Endodermal cell (in vitro differentiated cells): Measurements from ENCODE around the gene LRIT2. TPM values are rescaled to one million over a fixed set of nuclear protein-coding genes. Genes with fewer than 3 reads are reported as not detected.

Experiments
- DNase-seq: peaks from one replicate; pipeline ENCODE4 v3.0.0-alpha.2; 2017
- H3K27ac ChIP-seq: 2 replicates; pipeline ENCODE4 v1.5.1; 2013; ENCODE audit warnings: mild to moderate bottlenecking, low read depth, low read length, moderate library complexity
- H3K27me3 ChIP-seq: 2 replicates; pipeline ENCODE4 v1.6.1; 2013; ENCODE audit warnings: mild to moderate bottlenecking, low read length, moderate library complexity; ENCODE audit not compliant: insufficient read depth, control insufficient read depth, poor library complexity, severe bottlenecking
- H3K36me3 ChIP-seq: 2 replicates; pipeline ENCODE4 v1.7.0; 2013; ENCODE audit warnings: mild to moderate bottlenecking, low read length, moderate library complexity; ENCODE audit not compliant: control insufficient read depth, insufficient read depth
- H3K4me1 ChIP-seq: one replicate; pipeline ENCODE4 v1.7.0; 2013; ENCODE audit warnings: low read length; ENCODE audit not compliant: control insufficient read depth, insufficient read depth
- H3K4me3 ChIP-seq: 2 replicates; pipeline ENCODE4 v1.5.1; 2013; ENCODE audit warnings: mild to moderate bottlenecking, low read length, moderate library complexity
- H3K9ac ChIP-seq: 2 replicates; pipeline ENCODE4 v1.6.1; 2013; ENCODE audit warnings: mild to moderate bottlenecking, low read length, moderate library complexity; ENCODE audit not compliant: poor library complexity, severe bottlenecking; ENCODE audit errors: extremely low read depth
- H3K9me3 ChIP-seq: 2 replicates; pipeline ENCODE4 v1.6.1; 2013; ENCODE audit warnings: mild to moderate bottlenecking, low read length, moderate library complexity; ENCODE audit not compliant: control insufficient read depth
- H3K27ac Mint-ChIP-seq: 2 replicates; pipeline ENCODE4 v1.8.0; 2020; ENCODE audit warnings: mixed read lengths
- H3K27me3 Mint-ChIP-seq: 2 replicates; pipeline ENCODE4 v1.8.0; 2021; ENCODE audit warnings: mild to moderate bottlenecking, mixed read lengths; ENCODE audit not compliant: insufficient read depth
- H3K36me3 Mint-ChIP-seq: 2 replicates; pipeline ENCODE4 v1.8.0; 2020; ENCODE audit warnings: low read depth, mixed read lengths
- H3K4me1 Mint-ChIP-seq: 2 replicates; pipeline ENCODE4 v1.8.0; 2020; ENCODE audit warnings: mixed read lengths
- H3K4me3 Mint-ChIP-seq: 2 replicates; pipeline ENCODE4 v1.8.0; 2020; ENCODE audit warnings: mild to moderate bottlenecking, moderate library complexity, mixed read lengths
- H3K9me3 Mint-ChIP-seq: 2 replicates; pipeline ENCODE4 v1.8.0; 2020; ENCODE audit warnings: mild to moderate bottlenecking, mixed read lengths
- WGBS, 2 experiments: methylation state at CpG; one replicate each; pipeline versions ENCODE4 v1.1.5 to v1.1.7; 2013; ENCODE audit warnings: missing lambda C conversion rate in 2 of 2, mixed read lengths in 1 of 2; ENCODE audit not compliant: insufficient coverage in 1 of 2, insufficient read length in 1 of 2; 5-methylcytosine and 5-hydroxymethylcytosine counted together
- total RNA-seq, 2 donors: library from RNA; stranded (reverse); fragmentation: NEBNext Ultra II Directional in 1 of 2; extraction: Animal tissue kit (Norgen Biotek cat#: 25700) in 1 of 2; gene quantifications; 2 replicates in 1 of 2; 3 replicates in 1 of 2; pipeline ENCODE4 v1.2.1, GENCODE V29; 2021
- TF ChIP-seq, protein P1 (sequence below): fragments of 200-600 bp; sonication (generic); conservative IDR thresholded peaks from 2 replicates; pipeline ENCODE4 v1.5.0; 2021; ENCODE audit warnings: antibody characterized with exemption, mild to moderate bottlenecking

Gene LRIT2
- total RNA-seq, 2 donors from 2014 or later: not detected

DNA sequence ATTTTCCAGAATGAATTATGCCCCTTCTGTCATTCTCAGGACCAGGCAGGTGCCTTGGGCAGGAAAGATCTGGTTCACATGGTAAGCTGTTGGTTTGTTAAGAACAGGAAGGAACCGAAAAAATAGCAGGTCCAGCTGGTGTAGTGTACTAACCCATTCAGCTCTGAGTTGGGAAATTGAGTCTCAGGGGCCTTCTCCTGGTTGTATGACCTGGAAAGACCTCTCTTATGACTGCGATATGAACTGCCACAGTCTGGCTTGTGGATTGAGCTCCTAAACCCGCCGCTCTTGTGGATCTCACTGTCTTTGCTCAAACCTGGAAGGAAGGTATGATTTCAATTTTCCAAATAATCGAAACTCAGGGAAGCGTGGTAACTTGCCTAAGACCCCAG lies 11.5 kb upstream of the LRIT2 start:
- no peaks in the 10 kb centered on the region for H3K4me1 ChIP-seq
- TF ChIP-seq, protein P1, sequence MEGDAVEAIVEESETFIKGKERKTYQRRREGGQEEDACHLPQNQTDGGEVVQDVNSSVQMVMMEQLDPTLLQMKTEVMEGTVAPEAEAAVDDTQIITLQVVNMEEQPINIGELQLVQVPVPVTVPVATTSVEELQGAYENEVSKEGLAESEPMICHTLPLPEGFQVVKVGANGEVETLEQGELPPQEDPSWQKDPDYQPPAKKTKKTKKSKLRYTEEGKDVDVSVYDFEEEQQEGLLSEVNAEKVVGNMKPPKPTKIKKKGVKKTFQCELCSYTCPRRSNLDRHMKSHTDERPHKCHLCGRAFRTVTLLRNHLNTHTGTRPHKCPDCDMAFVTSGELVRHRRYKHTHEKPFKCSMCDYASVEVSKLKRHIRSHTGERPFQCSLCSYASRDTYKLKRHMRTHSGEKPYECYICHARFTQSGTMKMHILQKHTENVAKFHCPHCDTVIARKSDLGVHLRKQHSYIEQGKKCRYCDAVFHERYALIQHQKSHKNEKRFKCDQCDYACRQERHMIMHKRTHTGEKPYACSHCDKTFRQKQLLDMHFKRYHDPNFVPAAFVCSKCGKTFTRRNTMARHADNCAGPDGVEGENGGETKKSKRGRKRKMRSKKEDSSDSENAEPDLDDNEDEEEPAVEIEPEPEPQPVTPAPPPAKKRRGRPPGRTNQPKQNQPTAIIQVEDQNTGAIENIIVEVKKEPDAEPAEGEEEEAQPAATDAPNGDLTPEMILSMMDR: no peak
- no peaks in the 10 kb centered on the region for H3K36me3 Mint-ChIP-seq

DNA sequence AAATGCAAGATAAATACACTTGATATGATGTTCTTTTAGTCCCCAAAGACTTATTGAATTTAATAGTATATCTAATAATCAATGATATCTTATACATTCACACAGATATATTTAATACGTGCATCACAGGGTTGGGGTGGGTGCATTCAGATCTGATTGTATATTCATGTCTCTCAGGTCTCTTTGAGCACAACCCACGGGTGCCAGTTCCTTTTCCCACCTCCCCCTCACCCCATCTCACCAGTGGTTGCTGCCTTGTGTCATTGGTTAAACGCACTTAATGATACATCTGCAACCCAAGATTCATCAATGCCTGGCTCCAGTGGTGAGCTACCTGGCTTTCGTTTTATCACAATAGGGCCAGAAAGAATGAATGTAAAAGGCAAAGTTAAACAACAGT lies 9.8 kb upstream of the LRIT2 start:
- peaks cover 10% of the 10 kb centered on the region for H3K27me3 ChIP-seq
- H3K27ac Mint-ChIP-seq: no peak overlapping the region
- no peak for DNase-seq
- peaks cover 30% of the 10 kb centered on the region for H3K27me3 Mint-ChIP-seq
- 67 to 95% methylated on average over 2 to 4 of the region's 4 CpGs for WGBS, 2 experiments
- H3K36me3 ChIP-seq: no peaks in the 10 kb centered on the region
- H3K27ac ChIP-seq: no peak overlapping the region
- no peaks in the 10 kb centered on the region for H3K4me1 ChIP-seq
- no peaks in the 10 kb centered on the region for H3K9me3 Mint-ChIP-seq
- no peak overlapping the region for H3K4me3 Mint-ChIP-seq
- H3K36me3 Mint-ChIP-seq: no peaks in the 10 kb centered on the region
- TF ChIP-seq, protein P1: no peak
- no peaks in the 10 kb centered on the region for H3K9me3 ChIP-seq
- H3K4me1 Mint-ChIP-seq: peaks cover 4% of the 10 kb centered on the region
- no peak overlapping the region for H3K9ac ChIP-seq
- H3K4me3 ChIP-seq: no peak overlapping the region

More for the DNA sequence above, 11.5 kb upstream of the LRIT2 start:
- H3K27me3 ChIP-seq: no peaks in the 10 kb centered on the region
- H3K4me3 ChIP-seq: no peak overlapping the region
- H3K27me3 Mint-ChIP-seq: peaks cover 37% of the 10 kb centered on the region
- no peak overlapping the region for H3K27ac Mint-ChIP-seq
- H3K9ac ChIP-seq: no peak overlapping the region
- no peak for DNase-seq
- H3K9me3 ChIP-seq: no peaks in the 10 kb centered on the region
- H3K27ac ChIP-seq: no peak overlapping the region
- H3K36me3 ChIP-seq: no peaks in the 10 kb centered on the region
- no peaks in the 10 kb centered on the region for H3K9me3 Mint-ChIP-seq
- WGBS, 2 experiments: 96% methylated on average over 6 of the region's 6 CpGs
- no peak overlapping the region for H3K4me3 Mint-ChIP-seq
- H3K4me1 Mint-ChIP-seq: peaks cover 4% of the 10 kb centered on the region

DNA sequence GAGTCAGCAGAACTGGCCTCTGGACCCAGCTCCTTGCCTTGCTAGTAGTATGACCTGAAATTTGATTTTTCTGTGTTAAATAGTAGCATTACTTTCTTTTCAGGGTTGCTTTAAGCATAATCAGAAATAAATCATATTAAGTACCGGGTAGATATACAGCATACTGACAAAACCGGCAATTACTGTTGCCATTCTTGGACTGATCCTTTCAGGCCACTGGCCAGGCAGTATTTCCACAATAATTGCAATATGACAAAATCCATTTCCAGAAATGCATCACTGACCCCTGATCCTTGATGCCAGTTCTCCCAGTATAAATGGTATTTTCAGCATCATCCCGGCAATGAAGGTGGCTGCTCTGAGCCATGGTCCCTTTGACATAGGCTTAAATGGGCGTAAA lies 9.1 kb upstream of the LRIT2 start:
- no peak overlapping the region for H3K4me3 ChIP-seq
- 90 to 94% methylated on average over 2 to 4 of the region's 4 CpGs for WGBS, 2 experiments
- H3K4me1 Mint-ChIP-seq: peaks cover 4% of the 10 kb centered on the region
- H3K4me1 ChIP-seq: no peaks in the 10 kb centered on the region
- H3K9ac ChIP-seq: no peak overlapping the region
- H3K27ac ChIP-seq: no peak overlapping the region
- no peaks in the 10 kb centered on the region for H3K9me3 ChIP-seq
- H3K36me3 Mint-ChIP-seq: no peaks in the 10 kb centered on the region
- H3K9me3 Mint-ChIP-seq: no peaks in the 10 kb centered on the region
- H3K36me3 ChIP-seq: no peaks in the 10 kb centered on the region
- DNase-seq: no peak
- peaks cover 30% of the 10 kb centered on the region for H3K27me3 Mint-ChIP-seq
- no peak overlapping the region for H3K27ac Mint-ChIP-seq
- peaks cover 15% of the 10 kb centered on the region for H3K27me3 ChIP-seq
- TF ChIP-seq, protein P1: no peak
- H3K4me3 Mint-ChIP-seq: no peak overlapping the region
